ENCODE measurements around the gene OSBPL6.

The OSBPL6 gene

GRCh38 chr2:178309541-178309940 lies 115.2 kb downstream of the OSBPL6 start:
- Histone ChIP-seq H3K27ac (ENCODE audit: low read length) (no peak overlapping the region), H3K36me3 (replicated peaks; ENCODE audit: insufficient read depth, low read length) (no peaks in the 10 kb centered on the region), H3K9me2 (replicated peaks; ENCODE audit: insufficient read depth, low read length) (no peaks in the 10 kb centered on the region), H3K4me1 (ENCODE audit: low read length) (no peaks in the 10 kb centered on the region), H3K4me3 (ENCODE audit: low read length) (no peak overlapping the region), H2AFZ (ENCODE audit: low read length) (no peak overlapping the region), H3K4me2 (ENCODE audit: low read depth, low read length) (no peak overlapping the region), H3K27me3 (replicated peaks; ENCODE audit: insufficient read depth, low read length) (no peaks in the 10 kb centered on the region), H4K20me1 (ENCODE audit: insufficient read depth, low read length) (no peaks in the 10 kb centered on the region), H3K9ac (ENCODE audit: low read length) (no peak overlapping the region), H3K79me2 (ENCODE audit: low read length) (no peaks in the 10 kb centered on the region), H3F3A (ENCODE audit: insufficient read depth, low read length) (no peaks in the 10 kb centered on the region), H3K9me3 (replicated peaks; ENCODE audit: insufficient read depth, low read length) (no peaks in the 10 kb centered on the region)
- DNase-seq, result no peak
- TF ChIP-seq CTCF (IDR thresholded peaks at IDR 0.05; ENCODE audit: low read length) (no peak), EZH2phosphoT487 (IDR thresholded peaks at IDR 0.05; ENCODE audit: low read length) (no peak), EZH2 (optimal IDR thresholded peaks at IDR 0.05; ENCODE audit: low read depth, low read length) (no peak)

GRCh38 chr2:178315078-178315477 lies 120.8 kb downstream of the OSBPL6 start:
- H3K27ac ChIP-seq (ENCODE audit: low read length), result no peak overlapping the region
- no peak overlapping the region for H3K4me3 ChIP-seq (ENCODE audit: low read length)
- no peaks in the 10 kb centered on the region for H4K20me1 ChIP-seq (ENCODE audit: insufficient read depth, low read length)
- H3K9ac ChIP-seq (ENCODE audit: low read length), result no peak overlapping the region
- TF ChIP-seq CTCF (IDR thresholded peaks at IDR 0.05; ENCODE audit: low read length) (no peak), EZH2 (optimal IDR thresholded peaks at IDR 0.05; ENCODE audit: low read depth, low read length) (no peak), EZH2phosphoT487 (IDR thresholded peaks at IDR 0.05; ENCODE audit: low read length) (no peak)
- no peak overlapping the region for H2AFZ ChIP-seq (ENCODE audit: low read length)
- H3F3A ChIP-seq (ENCODE audit: insufficient read depth, low read length), result no peaks in the 10 kb centered on the region
- H3K4me1 ChIP-seq (ENCODE audit: low read length), result no peaks in the 10 kb centered on the region
- no peaks in the 10 kb centered on the region for H3K79me2 ChIP-seq (ENCODE audit: low read length)
- no peaks in the 10 kb centered on the region for H3K27me3 ChIP-seq (replicated peaks; ENCODE audit: insufficient read depth, low read length)
- H3K4me2 ChIP-seq (ENCODE audit: low read depth, low read length), result no peak overlapping the region
- DNase-seq, result no peak
- no peaks in the 10 kb centered on the region for H3K9me3 ChIP-seq (replicated peaks; ENCODE audit: insufficient read depth, low read length)
- H3K36me3 ChIP-seq (replicated peaks; ENCODE audit: insufficient read depth, low read length), result no peaks in the 10 kb centered on the region
- no peaks in the 10 kb centered on the region for H3K9me2 ChIP-seq (replicated peaks; ENCODE audit: insufficient read depth, low read length)

GRCh38 chr2:178315488-178315948 lies 121.2 kb downstream of the OSBPL6 start:
- H2AFZ ChIP-seq (ENCODE audit: low read length), result no peak overlapping the region
- H3K4me2 ChIP-seq (ENCODE audit: low read depth, low read length), result no peak overlapping the region
- DNase-seq, result no peak

More at GRCh38 chr2:178315488-178315948, 121.2 kb downstream of the OSBPL6 start:
- TF ChIP-seq CTCF (IDR thresholded peaks at IDR 0.05; ENCODE audit: low read length) (no peak), EZH2 (optimal IDR thresholded peaks at IDR 0.05; ENCODE audit: low read depth, low read length) (no peak), EZH2phosphoT487 (IDR thresholded peaks at IDR 0.05; ENCODE audit: low read length) (no peak)
- H3K4me1 ChIP-seq (ENCODE audit: low read length), result no peaks in the 10 kb centered on the region
- H3K79me2 ChIP-seq (ENCODE audit: low read length), result no peaks in the 10 kb centered on the region
- no peaks in the 10 kb centered on the region for H3K9me2 ChIP-seq (replicated peaks; ENCODE audit: insufficient read depth, low read length)
- no peak overlapping the region for H3K27ac ChIP-seq (ENCODE audit: low read length)
- H3K9me3 ChIP-seq (replicated peaks; ENCODE audit: insufficient read depth, low read length), result no peaks in the 10 kb centered on the region
- no peaks in the 10 kb centered on the region for H3F3A ChIP-seq (ENCODE audit: insufficient read depth, low read length)
- no peak overlapping the region for H3K4me3 ChIP-seq (ENCODE audit: low read length)
- no peaks in the 10 kb centered on the region for H3K27me3 ChIP-seq (replicated peaks; ENCODE audit: insufficient read depth, low read length)
- H3K36me3 ChIP-seq (replicated peaks; ENCODE audit: insufficient read depth, low read length), result no peaks in the 10 kb centered on the region
- H4K20me1 ChIP-seq (ENCODE audit: insufficient read depth, low read length), result no peaks in the 10 kb centered on the region
- no peak overlapping the region for H3K9ac ChIP-seq (ENCODE audit: low read length)
